Lung (tissue), 16 donors: ENCODE measurements around the gene IBTK. TPM values are rescaled to one million over a fixed set of nuclear protein-coding genes. Genes with fewer than 3 reads are reported as not detected.
A peak's percentile ranks its signal among the peaks of the same experiment; 100 is the strongest.
"Not testable (repeated sequence)": the region's sequence is repeated elsewhere in the genome, so short reads cannot be mapped to it uniquely, and the experiment has no call there.

Experiments used
- ATAC-seq: fragments of 200-7000 bp; cut with Tn5 transposase; one replicate; pipeline ENCODE4 v1.9.1; 2020; ENCODE audit warnings: moderate number of reproducible peaks; ENCODE audit not compliant: insufficient read depth, low FRiP score
- DNase-seq, 3 donors: peaks; one replicate each; pipeline ENCODE4 v3.0.0-alpha.2; 2013 to 2017
- H3K27ac ChIP-seq, 2 donors: one replicate each; pipeline ENCODE4 v1.5.1; 2013; ENCODE audit warnings: mild to moderate bottlenecking in 2 of 2, moderate library complexity in 2 of 2, control low read depth in 1 of 2, inconsistent platforms in 1 of 2, low read depth in 1 of 2, low read length in 1 of 2
- H3K27me3 ChIP-seq, 3 donors: one replicate each; pipeline ENCODE4 v1.5.1; 2013; ENCODE audit warnings: low read length in 2 of 3; ENCODE audit not compliant: control insufficient read depth in 3 of 3, insufficient read depth in 3 of 3
- H3K36me3 ChIP-seq, 4 donors: one replicate each; pipeline ENCODE4 v1.5.1; 2013; ENCODE audit warnings: low read length in 4 of 4, mild to moderate bottlenecking in 1 of 4, moderate library complexity in 1 of 4; ENCODE audit not compliant: control insufficient read depth in 4 of 4, insufficient read depth in 4 of 4
- H3K4me1 ChIP-seq, 5 donors: one replicate each; pipeline ENCODE4 v1.5.1; 2013; ENCODE audit warnings: low read length in 5 of 5, mild to moderate bottlenecking in 2 of 5, moderate library complexity in 1 of 5; ENCODE audit not compliant: control insufficient read depth in 5 of 5, insufficient read depth in 5 of 5
- H3K4me3 ChIP-seq: one replicate; pipeline ENCODE4 v1.5.1; 2013; ENCODE audit warnings: mild to moderate bottlenecking, control low read depth, moderate library complexity
- H3K9ac ChIP-seq, 2 donors: one replicate each; pipeline ENCODE4 v1.5.1; 2013; ENCODE audit warnings: low read length in 2 of 2, control low read depth in 1 of 2; ENCODE audit not compliant: insufficient read depth in 1 of 2
- H3K9me3 ChIP-seq, 4 donors: one replicate each; pipeline ENCODE4 v1.5.1; 2013; ENCODE audit warnings: low read length in 3 of 4, mild to moderate bottlenecking in 1 of 4, moderate library complexity in 1 of 4; ENCODE audit not compliant: control insufficient read depth in 4 of 4, insufficient read depth in 3 of 4
- CTCF ChIP-seq: IDR thresholded peaks from 2 replicates; pipeline ENCODE4 v1.5.1; 2012; ENCODE audit warnings: mild to moderate bottlenecking; ENCODE audit errors: control extremely low read depth, extremely low read depth
- WGBS, 2 donors: extraction: QIAGEN DNeasy Blood & Tissue Kit; methylation state at CpG; one replicate each; pipeline ENCODE4 v1.1.7; 2013; 5-methylcytosine and 5-hydroxymethylcytosine counted together
- long read RNA-seq, 5 donors: transcript quantifications; one replicate each; lab custom pipeline, GENCODE V29; 2026
- polyA plus RNA-seq, 2 donors: library from polyadenylated mRNA; stranded (reverse); fragments of 200-250 nt; gene quantifications; one replicate each; pipeline ENCODE4 v1.2.1, GENCODE V29; 2013
- total RNA-seq, 2 donors: library from RNA; depleted of rRNA in 1 of 2; stranded (reverse); fragments of >200 nt in 1 of 2; gene quantifications; one replicate each; pipeline ENCODE4 v1.2.1, GENCODE V29; 2014 to 2021
- donor health status: control.
- donor health status: control.
- donor health status: Bipolar disorder and iron deficiency.
- donor health status: healthy.
- donor health status: DM: yes; HTN: yes; CAD: no.

The IBTK gene, protein sequence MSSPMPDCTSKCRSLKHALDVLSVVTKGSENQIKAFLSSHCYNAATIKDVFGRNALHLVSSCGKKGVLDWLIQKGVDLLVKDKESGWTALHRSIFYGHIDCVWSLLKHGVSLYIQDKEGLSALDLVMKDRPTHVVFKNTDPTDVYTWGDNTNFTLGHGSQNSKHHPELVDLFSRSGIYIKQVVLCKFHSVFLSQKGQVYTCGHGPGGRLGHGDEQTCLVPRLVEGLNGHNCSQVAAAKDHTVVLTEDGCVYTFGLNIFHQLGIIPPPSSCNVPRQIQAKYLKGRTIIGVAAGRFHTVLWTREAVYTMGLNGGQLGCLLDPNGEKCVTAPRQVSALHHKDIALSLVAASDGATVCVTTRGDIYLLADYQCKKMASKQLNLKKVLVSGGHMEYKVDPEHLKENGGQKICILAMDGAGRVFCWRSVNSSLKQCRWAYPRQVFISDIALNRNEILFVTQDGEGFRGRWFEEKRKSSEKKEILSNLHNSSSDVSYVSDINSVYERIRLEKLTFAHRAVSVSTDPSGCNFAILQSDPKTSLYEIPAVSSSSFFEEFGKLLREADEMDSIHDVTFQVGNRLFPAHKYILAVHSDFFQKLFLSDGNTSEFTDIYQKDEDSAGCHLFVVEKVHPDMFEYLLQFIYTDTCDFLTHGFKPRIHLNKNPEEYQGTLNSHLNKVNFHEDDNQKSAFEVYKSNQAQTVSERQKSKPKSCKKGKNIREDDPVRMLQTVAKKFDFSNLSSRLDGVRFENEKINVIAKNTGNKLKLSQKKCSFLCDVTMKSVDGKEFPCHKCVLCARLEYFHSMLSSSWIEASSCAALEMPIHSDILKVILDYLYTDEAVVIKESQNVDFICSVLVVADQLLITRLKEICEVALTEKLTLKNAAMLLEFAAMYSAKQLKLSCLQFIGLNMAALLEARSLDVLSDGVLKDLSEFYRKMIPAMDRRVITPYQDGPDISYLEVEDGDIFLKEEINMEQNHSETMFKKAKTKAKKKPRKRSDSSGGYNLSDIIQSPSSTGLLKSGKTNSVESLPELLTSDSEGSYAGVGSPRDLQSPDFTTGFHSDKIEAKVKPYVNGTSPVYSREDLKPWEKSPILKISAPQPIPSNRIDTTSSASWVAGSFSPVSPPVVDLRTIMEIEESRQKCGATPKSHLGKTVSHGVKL (N-terminal part only)
- total RNA-seq (10 to 100 TPM; 36.2 to 47.2 TPM), polyA plus RNA-seq (10 to 100 TPM; 17.7 to 17.9 TPM)
- long read RNA-seq, donor 1, full-length matches to known transcripts: 2 of 2 reads
- long read RNA-seq, donor 1, partial matches to known transcripts: 0 of 2 reads
- long read RNA-seq, donor 1, other reads (novel, unspliced or antisense): 0 of 2 reads
- long read RNA-seq, donor 2: 0 reads
- long read RNA-seq, donor 3: 0 reads
- long read RNA-seq, donor 4: 0 reads
- long read RNA-seq, donor 5, partial matches to known transcripts: 0 of 1 reads
- long read RNA-seq, donor 5, other reads (novel, unspliced or antisense): 0 of 1 reads

- Histone ChIP-seq H3K36me3 (no peaks in the 10 kb centered on the region), H3K27me3 (no peaks in the 10 kb centered on the region), H3K9me3 (no peaks in the 10 kb centered on the region), H3K4me3 (peak within 1 kb of the TSS; percentile 86), H3K4me1 (peaks cover 4 to 15% (median 7%) of the 10 kb centered on the region in 5 donors), H3K27ac (peak within 1 kb of the TSS; percentile 94 to 99), H3K9ac (peak within 1 kb of the TSS; percentile 94 to 98)
- TF ChIP-seq CTCF: no peak
- WGBS, 2 donors: 1 to 2% methylated on average over 45 of the region's 45 CpGs
- ATAC-seq: peak; percentile 97
- peak; percentile 95 to 96 (median 95) for DNase-seq
Measured at GRCh38 chr6:82247505-82248272, at the start of gene IBTK. IBTK (minus strand) TSS chr6:82247744; CDS start chr6:82240486, 7,258 bp downstream.

GRCh38 chr6:82283771-82284410, 36.3 kb upstream of the IBTK start:
- ATAC-seq (no peak), DNase-seq (no peak)
- H3K4me3 ChIP-seq: no peak overlapping the region
- no peaks in the 10 kb centered on the region for H3K36me3 ChIP-seq
- H3K27ac ChIP-seq: no peak overlapping the region
- H3K9ac ChIP-seq: no peak overlapping the region
- no peak for TF ChIP-seq CTCF
- H3K27me3 ChIP-seq: no peaks in the 10 kb centered on the region
- peaks cover 0 to 2% (median 0%) of the 10 kb centered on the region in 4 donors for H3K9me3 ChIP-seq
- no peaks in the 10 kb centered on the region for H3K4me1 ChIP-seq
- 66 to 83% methylated on average over 11 of the region's 11 CpGs for WGBS, 2 donors

DNA sequence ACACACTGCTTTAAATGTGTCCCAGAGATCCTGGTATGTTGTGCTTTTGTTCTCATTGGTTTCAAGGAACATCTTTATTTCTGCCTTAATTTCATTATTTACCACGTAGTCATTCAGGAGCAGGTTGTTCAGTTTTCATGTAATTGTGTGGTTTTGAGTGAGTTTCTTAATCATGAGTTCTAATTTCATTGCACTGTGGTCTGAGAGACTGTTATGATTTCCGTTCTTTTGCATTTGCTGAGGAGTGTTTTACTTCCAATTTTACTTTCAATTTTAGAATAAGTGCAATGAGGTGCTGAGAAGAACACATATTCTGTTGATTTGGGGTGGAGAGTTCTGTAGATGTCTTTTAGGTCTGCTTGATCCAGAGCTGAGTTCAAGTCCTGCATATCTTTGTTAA, 34.0 kb upstream of the IBTK start:
- 60 to 62% methylated on average over 2 of the region's 2 CpGs for WGBS, 2 donors
- H3K4me1 ChIP-seq, H3K9me3 ChIP-seq, H3K27me3 ChIP-seq, H3K4me3 ChIP-seq, H3K36me3 ChIP-seq, DNase-seq, H3K27ac ChIP-seq, ATAC-seq, H3K9ac ChIP-seq: not testable (repeated sequence)
